Measurements from ENCODE around the gene IFT88.

DNA sequence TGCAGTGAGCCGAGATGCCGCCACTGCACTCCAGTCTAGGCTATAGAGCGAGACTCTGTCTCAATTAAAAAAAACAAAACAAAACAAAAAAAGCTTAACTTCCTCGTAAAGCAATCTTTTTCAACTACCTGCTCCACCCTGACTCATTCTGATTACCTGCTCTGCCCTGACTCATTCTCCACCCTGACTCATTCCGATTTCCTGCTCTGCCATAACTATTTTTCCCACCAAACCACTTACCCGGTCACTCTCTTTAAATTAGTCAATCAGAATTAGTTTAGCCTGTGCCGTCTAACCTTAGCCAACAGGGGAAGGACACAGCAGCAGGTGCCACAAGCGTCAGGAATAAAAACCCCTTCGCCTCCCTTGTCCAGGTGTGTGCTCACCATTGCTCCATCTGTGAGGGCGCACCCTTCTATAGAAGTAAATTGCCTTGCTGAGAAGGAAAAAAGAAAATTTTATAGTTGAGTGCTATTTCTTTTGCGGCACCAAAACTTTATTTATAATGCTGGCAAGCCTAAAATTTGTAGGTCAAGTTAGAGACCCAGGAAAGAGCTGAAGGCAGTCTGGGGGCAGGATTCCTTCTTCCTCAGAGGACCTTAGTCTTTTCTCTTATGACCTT lies 1.7 kb upstream of the IFT88 start:
- TF ChIP-seq, protein P1, sequence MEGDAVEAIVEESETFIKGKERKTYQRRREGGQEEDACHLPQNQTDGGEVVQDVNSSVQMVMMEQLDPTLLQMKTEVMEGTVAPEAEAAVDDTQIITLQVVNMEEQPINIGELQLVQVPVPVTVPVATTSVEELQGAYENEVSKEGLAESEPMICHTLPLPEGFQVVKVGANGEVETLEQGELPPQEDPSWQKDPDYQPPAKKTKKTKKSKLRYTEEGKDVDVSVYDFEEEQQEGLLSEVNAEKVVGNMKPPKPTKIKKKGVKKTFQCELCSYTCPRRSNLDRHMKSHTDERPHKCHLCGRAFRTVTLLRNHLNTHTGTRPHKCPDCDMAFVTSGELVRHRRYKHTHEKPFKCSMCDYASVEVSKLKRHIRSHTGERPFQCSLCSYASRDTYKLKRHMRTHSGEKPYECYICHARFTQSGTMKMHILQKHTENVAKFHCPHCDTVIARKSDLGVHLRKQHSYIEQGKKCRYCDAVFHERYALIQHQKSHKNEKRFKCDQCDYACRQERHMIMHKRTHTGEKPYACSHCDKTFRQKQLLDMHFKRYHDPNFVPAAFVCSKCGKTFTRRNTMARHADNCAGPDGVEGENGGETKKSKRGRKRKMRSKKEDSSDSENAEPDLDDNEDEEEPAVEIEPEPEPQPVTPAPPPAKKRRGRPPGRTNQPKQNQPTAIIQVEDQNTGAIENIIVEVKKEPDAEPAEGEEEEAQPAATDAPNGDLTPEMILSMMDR (IDR thresholded peaks at IDR 0.05) = no peak
- no peak for TF ChIP-seq POLR2A (IDR thresholded peaks at IDR 0.05)
